Stimulated activated CD4-positive, alpha-beta T cell treated with anti-CD3 and anti-CD28 coated beads, Interleukin-15, amount 100 ng/mL, for 48 hours (primary cell): ENCODE measurements around the gene KCNH8.
A peak's percentile ranks its signal among the peaks of the same experiment; 100 is the strongest.
"Not testable (repeated sequence)": the region's sequence is repeated elsewhere in the genome, so short reads cannot be mapped to it uniquely, and the experiment has no call there.

Source experiments
- DNase-seq, 2 donors: peaks; one replicate each; pipeline ENCODE4 v3.0.0-alpha.2; 2020; ENCODE audit warnings: low read depth in 2 of 2

KCNH8 gene

DNA sequence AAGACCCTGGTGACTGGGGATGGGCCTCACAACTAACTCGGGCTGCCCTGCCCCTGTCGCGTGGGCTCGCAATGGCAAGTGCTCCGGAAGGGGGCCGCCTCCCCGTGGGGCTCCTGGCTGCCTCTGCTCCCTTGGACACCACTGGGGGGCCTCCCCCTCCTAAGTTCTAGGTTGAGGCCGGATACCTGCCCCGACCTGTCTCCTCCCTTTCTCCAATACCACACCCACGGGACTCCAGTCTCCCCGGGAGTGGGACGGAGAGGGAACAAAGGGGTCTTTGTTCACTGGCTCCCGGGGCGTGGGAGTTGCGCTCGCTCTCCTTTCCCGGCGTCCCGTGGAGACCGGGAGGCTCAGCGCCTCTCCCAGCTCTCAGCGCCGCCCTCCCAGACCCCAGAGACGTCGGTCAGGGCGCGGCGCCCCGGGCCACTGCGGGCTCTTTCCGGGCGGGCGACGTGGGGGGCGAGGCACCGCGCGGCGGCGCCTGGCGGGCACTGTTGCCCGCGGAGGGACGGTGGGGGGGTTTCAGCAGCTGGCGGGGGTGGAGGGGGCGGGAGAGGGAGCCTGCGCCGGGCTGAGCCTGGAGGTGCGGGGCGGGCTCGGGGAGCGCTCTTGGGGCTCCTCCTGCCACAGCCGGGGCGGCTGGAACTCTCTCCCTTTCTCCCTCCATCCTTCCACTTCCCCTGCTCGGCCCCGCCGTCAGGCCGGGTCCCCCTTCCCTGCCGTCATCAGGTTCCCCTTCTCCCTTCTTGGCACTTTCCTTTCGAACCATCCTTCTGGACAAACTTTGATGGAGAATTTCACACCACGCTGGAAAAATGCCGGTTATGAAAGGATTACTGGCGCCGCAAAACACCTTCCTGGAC is at the start of gene KCNH8:
Gene KCNH8, plus strand, starts transcription at position 606 of the 863 bp plus-strand sequence. Its CDS starts 210 bp downstream, at position 816.
- DNase-seq, result no peak

DNA sequence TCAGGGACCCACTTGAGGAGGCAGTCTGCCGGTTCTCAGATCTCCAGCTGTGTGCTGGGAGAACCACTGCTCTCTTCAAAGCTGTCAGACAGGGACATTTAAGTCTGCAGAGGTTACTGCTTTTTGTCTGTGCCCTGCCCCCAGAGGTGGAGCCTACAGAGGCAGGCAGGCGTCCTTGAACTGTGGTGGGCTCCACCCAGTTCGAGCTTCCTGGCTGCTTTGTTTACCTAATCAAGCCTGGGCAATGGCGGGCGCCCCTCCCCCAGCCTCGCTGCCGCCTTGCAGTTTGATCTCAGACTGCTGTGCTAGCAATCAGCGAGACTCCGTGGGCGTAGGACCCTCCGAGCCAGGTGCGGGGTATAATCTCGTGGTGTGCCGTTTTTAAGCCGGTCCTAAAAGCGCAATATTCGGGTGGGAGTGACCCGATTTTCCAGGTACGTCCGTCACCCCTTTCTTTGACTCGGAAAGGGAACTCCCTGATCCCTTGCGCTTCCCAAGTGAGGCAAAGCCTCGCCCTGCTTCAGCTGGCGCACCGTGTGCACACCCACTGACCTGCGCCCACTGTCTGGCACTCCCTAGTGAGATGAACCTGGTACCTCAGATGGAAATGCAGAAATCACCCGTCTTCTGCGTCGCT is 45.5 kb upstream of the KCNH8 start:
- not testable (repeated sequence) for DNase-seq

DNA sequence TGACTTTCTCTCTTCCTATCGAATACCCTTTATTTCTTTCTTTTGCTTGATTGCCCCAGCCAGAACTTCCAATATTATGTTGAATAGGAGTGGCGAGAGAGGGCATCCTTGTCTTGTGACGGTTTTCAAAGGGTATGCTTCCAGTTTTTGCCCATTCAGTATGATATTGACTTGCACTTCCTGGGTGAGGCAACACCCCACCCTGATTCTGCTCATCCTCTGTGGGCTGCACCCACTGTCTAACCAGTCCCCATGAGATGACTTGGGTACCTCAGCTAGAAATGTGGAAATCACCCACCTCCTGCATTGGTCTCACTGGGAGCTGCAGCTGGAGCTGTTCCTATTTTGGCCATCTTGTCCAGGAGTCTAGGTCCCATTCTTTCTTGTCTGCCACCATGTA is 44.8 kb upstream of the KCNH8 start:
- DNase-seq, result no peak

DNA sequence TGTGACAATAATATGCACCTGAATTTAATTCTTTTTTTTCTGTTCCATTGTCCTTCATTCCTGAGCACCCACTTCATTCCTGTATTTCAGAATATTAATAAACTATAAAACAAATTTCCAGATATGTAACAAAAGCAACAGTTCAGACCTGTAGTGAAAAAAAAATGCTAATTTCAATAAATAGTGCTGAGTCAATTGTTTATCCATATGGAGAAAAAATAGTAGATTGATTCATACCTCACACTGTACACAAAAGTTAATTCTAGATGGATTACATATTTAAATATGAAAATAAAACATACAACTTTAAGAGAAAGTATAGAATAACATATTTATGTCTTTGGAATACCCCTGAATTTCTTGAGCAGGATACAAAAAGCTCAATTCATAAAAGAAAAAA is 43.9 kb upstream of the KCNH8 start:
- no peak for DNase-seq

DNA sequence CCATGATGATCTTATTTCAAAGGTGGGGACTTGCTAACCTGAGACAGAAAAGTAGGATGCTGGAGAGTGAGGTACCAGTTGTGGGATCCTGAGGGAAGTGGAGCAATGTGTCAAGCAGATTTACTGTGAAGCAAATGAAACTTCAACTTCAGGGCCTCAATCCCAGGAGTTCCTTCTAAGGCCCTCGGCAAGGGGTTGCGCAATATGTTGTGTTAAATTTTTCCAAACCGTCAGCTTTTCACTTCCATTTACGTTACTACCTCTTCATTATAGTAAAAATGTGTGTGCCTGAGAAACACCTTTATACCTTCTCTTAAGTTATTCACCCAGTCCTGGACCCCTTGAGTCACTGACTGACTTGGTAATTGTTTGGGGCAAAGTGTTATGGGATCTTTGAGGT is 42.5 kb upstream of the KCNH8 start:
- no peak for DNase-seq

DNA sequence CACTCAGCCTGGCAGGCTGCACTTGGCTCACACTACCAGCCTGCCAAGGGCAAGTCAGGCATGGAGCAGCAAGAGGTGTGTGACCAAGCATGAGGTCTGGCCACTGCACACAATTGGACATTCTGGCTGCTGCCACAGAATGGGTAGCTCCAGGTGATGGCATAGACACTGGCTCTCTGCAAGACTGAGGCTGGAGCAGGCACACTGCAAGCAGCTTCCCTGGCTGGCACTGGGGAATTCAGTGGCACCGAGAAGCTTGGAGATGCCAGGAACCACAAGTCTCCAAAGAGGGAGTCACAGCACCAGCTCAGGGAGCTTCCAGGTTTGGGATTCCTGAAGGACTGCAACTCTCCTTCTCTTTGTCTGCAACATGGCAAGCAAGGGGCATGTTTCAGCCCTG is 42.0 kb upstream of the KCNH8 start:
- no peak for DNase-seq

DNA sequence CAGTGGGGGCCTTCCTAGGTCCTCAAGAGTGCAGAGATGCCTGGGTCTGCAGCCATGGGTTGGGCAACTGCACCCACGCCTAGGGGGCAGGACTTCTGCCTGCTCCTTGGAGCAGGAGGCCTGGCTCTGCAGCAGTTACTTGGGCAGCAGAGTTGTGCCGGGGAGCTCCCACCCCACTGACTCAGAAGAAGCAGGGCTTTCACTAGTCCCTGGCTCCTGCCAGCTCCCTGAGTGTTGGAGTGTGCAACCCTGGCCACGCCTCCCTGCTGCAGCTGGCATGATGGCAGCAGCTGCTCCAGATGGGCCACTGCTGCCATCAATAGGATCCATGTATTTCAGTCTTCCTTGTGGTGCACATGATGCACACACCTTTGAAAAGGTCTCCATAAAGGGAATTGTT is 40.6 kb upstream of the KCNH8 start:
- DNase-seq, result no peak

DNA sequence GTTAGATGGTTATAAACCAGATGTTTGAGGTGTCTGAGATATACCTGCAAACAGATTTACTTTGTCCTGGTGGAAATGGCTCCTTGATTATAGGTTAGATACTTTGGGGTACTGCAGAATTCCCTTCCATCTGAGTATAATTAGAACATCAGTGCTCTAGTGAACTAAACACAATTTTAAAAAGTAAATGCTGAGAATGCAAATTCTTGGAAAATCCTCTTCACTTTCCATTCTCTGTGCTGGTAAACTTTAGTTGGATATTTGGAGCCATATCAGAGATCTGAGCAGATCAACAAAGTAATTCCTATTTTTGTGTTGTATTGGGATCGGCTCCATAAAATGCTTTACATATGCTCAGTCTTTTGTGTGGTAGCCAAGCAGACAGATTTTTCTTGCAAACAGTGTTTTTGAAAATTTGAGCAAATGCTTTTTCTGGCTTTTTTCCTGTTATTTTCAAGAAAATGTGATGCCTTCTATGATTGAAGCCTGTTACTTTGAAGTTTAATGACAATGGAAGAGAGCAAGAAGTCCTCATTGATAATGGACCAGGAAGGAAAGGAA is 37.9 kb upstream of the KCNH8 start:
- DNase-seq, result no peak

DNA sequence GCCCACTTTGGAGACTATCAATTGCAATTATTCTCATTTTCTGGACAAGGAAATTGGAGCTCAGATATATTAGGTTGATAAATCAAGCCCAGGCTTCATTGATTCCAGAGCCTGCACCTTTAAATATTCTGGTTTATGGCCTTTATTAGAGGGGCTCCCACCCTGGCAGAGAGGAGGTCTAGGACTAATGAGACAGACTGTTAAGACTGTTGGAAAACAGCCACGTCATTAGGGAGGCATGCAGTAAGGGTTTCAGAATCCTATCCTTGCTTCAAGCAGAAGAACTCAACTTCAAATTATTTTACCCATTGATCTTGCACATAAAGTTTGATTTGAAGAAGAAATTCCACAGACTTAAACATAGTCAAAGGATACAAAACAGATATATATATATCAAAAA is 33.8 kb upstream of the KCNH8 start:
- DNase-seq, result no peak

DNA sequence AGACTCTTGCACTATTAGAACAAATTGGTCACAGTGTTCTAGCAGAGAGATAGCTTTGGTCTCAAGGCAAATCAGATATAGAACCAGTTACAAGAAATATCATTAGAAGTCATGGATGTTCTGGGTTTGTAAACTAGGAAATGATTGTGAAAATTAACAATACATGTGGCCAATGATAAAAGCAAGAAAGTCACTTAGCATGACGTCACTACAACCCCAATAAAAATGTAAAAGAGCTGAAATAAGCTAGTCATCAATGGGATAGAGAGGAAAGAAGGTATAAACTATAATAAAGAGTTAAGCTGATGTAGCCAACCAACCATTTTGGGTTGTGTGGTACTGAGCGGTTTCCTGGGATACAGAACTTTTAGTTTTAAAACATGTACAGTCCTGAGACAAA is 32.1 kb upstream of the KCNH8 start:
- no peak for DNase-seq

DNA sequence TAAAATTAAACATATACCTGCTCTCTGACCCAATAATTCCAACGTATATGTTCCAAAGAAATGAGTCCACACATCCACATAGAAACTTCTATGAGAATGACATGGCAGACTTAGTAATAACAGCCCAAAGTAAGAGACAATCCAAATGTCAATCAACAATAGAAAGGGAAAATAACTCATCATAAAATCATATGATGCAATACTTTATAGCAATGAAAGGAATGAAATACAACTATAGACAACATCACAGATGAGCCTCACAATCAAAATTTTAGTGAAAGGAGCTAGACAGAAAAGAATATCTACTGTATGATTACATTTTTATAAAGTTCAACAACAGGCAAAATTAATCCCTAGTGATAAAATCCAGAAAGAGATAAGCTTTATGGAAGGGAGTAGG is 23.6 kb upstream of the KCNH8 start:
- DNase-seq, result no peak

DNA sequence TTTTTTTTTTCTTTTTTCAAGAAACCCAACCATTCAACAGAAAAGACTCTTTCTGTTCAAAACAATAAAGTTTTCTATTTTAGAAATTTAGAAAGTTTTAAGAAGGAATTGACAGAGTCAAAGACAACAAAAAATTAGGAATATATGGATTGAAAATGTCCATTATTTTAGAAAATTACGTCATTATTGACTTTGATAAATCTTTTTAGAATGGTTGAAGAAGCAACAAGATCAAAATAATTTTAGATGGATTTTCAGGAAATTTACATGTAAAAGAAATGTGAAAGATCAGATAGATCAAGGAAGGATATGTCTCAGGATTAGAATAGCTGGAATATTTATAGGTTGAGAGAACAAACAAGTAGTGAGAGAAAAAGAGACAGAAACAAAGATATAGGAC is 8.4 kb upstream of the KCNH8 start:
- no peak for DNase-seq

DNA sequence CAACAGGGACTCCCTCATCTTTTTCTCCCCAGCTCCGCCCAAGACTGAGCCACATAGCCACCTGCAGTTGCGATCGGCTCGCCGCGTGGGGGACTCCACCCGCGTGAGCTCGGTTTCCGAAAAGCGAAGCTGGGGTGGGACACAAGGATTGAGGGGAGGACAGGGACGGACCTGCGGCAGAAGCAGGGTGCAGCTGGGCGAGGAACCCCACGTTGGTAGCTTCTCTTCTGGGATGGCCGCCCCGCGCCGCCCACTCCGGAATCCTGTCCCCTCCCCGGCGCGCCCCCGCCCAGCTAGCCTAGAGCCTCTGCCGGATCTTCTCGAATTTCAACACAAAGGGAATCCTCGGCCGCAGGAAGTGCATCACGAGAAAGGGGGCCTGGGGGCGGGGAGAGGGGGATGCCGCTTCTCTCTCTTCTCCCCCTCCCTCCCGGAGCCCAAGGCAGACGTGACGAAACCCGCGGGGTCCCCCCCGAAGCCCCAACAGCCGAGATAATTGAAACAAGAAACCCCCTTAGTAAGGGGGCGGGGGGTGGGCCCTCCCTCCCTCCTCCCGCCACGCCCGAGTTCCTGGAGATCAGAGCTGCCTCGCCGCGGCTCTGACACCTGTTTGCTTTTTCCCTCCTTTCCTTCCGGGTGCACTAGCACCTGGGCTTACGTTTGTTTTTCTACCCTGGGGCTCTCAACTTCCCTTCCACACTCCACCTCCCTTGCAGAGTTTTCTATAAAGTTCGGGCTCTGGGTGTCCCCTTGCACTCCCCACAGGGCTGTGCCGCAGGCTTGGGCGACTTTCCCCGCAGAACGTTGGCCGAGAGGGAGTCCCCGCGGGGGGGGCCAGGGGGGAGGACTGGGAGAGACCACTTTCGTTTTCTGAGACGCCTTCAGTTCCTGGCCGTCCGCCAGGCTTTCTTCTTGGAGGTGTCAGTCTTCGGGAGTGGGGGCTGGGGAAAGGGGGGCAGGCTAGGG is 1.3 kb upstream of the KCNH8 start:
- peak; percentile 24 to 42 for DNase-seq

DNA sequence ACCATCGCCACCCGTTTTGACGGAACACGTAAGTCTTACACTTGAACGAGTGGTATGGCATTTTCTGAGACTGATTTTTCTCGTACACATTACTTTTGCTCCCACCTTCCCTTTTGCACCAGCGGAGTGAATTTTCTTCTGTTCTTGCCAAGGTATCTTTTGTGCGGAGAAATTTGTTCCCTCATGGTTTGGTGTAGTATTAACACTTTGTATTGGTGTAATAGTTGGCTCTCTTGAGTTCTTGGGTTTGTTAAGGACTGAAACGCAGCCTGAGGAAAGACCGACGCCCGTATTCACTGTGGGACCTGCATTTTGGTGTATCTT is 420 bp downstream of the KCNH8 start:
- no peak for DNase-seq

DNA sequence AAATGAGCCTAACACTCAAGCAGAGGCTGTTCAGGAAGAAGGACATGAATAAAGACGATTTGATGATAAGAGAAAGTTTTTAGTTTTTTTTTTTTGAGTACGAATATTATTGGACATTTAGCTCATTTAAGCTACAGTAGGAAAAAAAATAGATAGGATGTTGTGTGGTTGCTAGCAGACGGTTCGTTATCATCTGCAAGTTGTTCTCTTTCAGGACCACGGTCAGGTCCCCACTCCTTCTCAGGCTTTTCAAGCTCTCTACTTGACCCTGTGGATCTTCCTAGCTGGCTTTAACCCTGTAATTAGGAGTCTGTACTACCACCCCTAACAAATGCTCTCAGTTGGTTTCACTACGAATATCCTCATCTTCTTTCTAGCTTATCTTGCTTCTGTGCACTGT is 1.1 kb downstream of the KCNH8 start:
- DNase-seq, result no peak

DNA sequence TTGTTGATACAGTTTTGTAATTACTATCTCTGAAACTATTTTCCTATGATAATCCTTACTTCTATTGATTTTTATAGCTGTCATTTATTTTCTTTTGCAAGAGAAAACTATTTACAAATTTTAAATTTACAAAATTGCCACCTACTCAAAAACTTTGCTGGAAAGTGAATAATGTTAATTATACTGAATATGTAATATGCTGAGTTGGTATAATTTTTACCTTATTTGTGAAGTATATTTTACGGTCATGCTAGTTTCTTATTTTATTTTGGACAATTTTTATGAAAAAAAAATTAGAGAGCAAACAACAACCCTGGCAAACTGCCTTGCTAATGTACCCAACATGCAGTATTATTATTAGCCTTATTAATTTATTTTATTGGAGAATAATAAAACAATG is 2.9 kb downstream of the KCNH8 start:
- no peak for DNase-seq

DNA sequence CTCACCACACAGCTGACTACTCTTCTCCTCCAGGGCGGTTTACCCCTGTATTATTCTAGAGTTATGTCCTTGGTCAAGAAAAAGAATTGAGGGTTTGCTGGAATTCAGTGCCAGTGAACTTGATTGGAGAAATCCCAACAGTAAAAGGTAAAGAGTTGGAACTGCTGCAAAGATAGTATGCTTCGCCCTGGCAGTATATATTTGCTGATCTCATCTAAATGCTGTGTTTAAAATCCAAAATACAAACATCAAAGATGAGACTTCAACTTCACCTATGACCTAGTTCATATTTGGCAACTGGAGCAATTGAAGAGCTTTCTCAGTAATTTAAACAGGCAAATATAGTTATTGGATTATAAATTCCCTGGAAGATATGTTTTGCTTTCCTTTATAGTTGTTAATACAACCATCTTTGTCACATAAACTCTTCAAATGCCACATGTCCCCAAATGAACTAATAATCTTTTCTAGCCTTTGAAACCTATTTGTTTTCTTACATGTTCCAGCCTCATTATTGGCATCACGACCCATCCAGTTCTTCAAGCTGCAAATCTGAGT is 6.5 kb downstream of the KCNH8 start:
- DNase-seq, result no peak

DNA sequence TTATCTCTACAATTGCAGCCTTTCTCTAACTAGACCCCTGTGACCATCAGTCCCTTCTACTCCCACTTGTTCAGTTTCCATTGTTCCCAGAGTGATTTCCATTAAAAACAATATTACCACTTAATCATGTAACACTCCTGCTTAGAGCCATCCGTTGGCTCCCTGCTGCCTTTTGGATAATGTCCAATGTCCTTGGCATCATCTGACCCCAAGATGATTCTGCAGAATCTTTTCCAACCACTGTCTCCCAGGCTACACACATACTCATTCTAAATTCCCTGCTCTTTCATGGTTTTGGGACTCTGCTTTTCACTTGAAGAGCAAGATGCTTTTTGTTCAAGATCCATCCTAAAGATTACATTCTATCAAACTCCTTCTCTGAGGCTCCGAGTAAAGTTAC is 7.1 kb downstream of the KCNH8 start:
- DNase-seq, result no peak

DNA sequence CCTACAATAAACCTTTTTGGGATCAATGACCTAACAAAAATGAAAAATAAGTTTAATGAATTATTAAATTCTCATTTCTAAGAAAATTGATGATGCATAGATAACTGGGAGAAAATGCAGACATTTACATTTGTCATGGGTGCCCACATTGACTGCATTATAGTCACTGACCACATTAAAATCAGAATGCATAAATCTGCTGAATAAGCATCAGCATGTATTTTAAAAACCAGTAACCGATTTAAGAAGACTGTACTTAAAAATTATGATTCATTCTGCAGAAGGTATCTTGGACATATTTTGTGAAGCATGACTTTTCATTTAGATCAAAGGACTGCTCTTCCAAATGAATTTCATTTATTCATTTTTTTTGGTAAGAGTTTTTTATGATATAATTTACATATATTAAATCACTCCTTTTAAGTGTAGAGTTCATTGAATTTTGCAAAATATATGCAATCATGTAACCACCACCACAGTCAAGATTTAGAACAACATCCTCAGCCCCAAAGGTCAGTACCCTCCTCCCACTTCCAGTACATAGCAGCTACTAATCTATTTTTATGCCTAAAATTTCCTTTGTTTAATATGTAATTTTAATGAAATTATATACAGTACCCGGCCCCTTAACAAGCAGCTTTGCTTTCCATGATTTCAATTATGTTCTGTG is 11.8 kb downstream of the KCNH8 start:
- DNase-seq, result no peak

DNA sequence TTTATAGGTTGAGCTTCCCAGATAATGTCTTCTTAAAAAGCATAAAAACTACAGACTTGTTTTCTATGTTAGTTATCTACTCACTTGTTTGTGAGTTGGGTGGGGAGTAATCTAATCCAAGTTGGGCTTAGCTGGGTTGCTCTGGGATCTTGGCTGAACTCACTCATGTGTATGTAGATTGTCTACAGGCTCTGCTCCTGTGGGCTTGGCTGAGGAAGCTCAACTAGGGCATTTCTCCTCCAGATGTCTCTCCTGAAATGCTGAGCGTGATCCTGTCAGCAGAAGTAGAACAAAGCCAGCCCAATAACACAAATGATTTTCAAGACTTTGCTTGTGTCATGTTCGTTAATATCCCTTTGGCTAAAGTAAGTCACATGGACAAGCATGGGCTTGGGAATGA is 17.3 kb downstream of the KCNH8 start:
- DNase-seq, result no peak

DNA sequence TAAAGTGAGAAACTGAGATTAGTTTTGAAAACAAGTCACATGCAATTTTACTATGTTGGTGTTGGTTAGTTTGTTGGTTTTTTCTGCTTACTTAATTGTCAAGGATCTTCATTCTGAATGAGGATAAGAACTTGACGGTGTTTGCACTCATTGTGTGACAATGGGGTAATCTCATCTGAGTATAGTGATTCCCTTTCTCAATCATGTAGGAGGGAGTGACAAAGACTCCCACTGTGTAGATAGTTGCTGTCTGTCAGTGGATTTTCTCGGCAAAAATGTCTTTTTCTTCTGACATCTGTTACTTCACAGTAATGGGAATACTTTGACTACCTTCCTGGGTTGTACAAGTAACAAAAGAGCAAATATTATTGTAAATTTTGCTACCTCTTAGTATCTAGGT is 23.5 kb downstream of the KCNH8 start:
- no peak for DNase-seq
